PC-3 (cell line): Measurements from ENCODE around the gene BMP8B. TPM values are rescaled to one million over a fixed set of nuclear protein-coding genes. Genes with fewer than 3 reads are reported as not detected.
A peak's percentile ranks its signal among the peaks of the same experiment; 100 is the strongest.
"Not testable (repeated sequence)": the region's sequence is repeated elsewhere in the genome, so short reads cannot be mapped to it uniquely, and the experiment has no call there.

ENCODE experiments used
- ATAC-seq: fragments of 200-7000 bp; cut with Tn5 transposase; 2 replicates; pipeline ENCODE4 v1.9.1; 2020; ENCODE audit warnings: mild to moderate bottlenecking, moderate library complexity
- BruUV-seq: library from RNA; stranded (reverse); fragments of 400-500 nt; replicated peaks from 2 replicates; lab custom pipeline; 2021; lab: Mats Ljungman, UMichigan
- CTCF ChIA-PET: fragments of 300-600 bp; sonication (Branson Sonifier 250); formaldehyde crosslinking; loops from one replicate; lab custom pipeline; 2022; ENCODE audit warnings: antibody characterized with exemption; lab: Charles Lee
- POLR2A ChIA-PET: fragments of 300-600 bp; sonication (Branson Sonifier 250); formaldehyde crosslinking; loops from one replicate; lab custom pipeline; 2022; ENCODE audit warnings: antibody characterized with exemption; ENCODE audit not compliant: unreplicated experiment; lab: Charles Lee
- DNase-seq: peaks from one replicate; pipeline ENCODE4 v3.0.0-alpha.2; 2015
- H2AFZ ChIP-seq: fragments of 300-600 bp; sonication (generic); 2 replicates; pipeline ENCODE4 v1.6.0; 2016; ENCODE audit warnings: antibody characterized with exemption, low read length
- H3F3A ChIP-seq: fragments of 300-600 bp; sonication (generic); one replicate; pipeline ENCODE4 v1.6.0; 2017; ENCODE audit warnings: antibody characterized with exemption, low read length, control low read depth, mild to moderate bottlenecking; ENCODE audit not compliant: unreplicated experiment
- H3K27ac ChIP-seq: fragments of 300-600 bp; sonication (generic); 2 replicates; pipeline ENCODE4 v1.5.1; 2016; ENCODE audit warnings: mild to moderate bottlenecking, low read length
- H3K27me3 ChIP-seq: fragments of 300-600 bp; sonication (generic); 2 replicates; pipeline ENCODE4 v1.6.1; 2016; ENCODE audit warnings: low read length, mixed read lengths
- H3K36me3 ChIP-seq: fragments of 300-600 bp; sonication (generic); 2 replicates; pipeline ENCODE4 v1.6.1; 2016; ENCODE audit warnings: low read depth, mixed run types, low read length, mixed read lengths
- H3K4me1 ChIP-seq: fragments of 300-600 bp; sonication (generic); 2 replicates; pipeline ENCODE4 v1.5.1; 2016; ENCODE audit warnings: low read length; ENCODE audit not compliant: insufficient read depth
- H3K4me2 ChIP-seq: fragments of 300-600 bp; sonication (generic); 2 replicates; pipeline ENCODE4 v1.6.0; 2016; ENCODE audit warnings: low read length
- H3K4me3 ChIP-seq: fragments of 300-600 bp; sonication (generic); 2 replicates; pipeline ENCODE4 v1.5.1; 2016; ENCODE audit warnings: mild to moderate bottlenecking, low read length, mixed read lengths
- H3K79me2 ChIP-seq: fragments of 300-600 bp; sonication (generic); 2 replicates; pipeline ENCODE4 v1.6.1; 2017; ENCODE audit warnings: low read length, mixed read lengths
- H3K9ac ChIP-seq: fragments of 300-600 bp; sonication (generic); 2 replicates; pipeline ENCODE4 v1.6.0; 2016; ENCODE audit warnings: mild to moderate bottlenecking, low read length
- H3K9me2 ChIP-seq: fragments of 300-600 bp; sonication (generic); replicated peaks from 2 replicates; pipeline ENCODE4 v1.6.1; 2016; ENCODE audit warnings: mixed run types, low read length, mixed read lengths
- H3K9me3 ChIP-seq: fragments of 300-600 bp; sonication (generic); 2 replicates; pipeline ENCODE4 v1.6.1; 2016; ENCODE audit warnings: low read length, mixed read lengths
- H4K20me1 ChIP-seq: fragments of 300-600 bp; sonication (generic); 2 replicates; pipeline ENCODE4 v1.6.1; 2016; ENCODE audit warnings: low read length, mixed read lengths
- EZH2 ChIP-seq: fragments of 300-600 bp; sonication (generic); IDR thresholded peaks from one replicate; pipeline ENCODE4 v1.6.1; 2017; ENCODE audit warnings: antibody characterized with exemption, mild to moderate bottlenecking, low read length; ENCODE audit not compliant: unreplicated experiment
- EZH2phosphoT487 ChIP-seq: fragments of 300-600 bp; sonication (generic); IDR thresholded peaks from 2 replicates; pipeline ENCODE4 v1.6.1; 2018; ENCODE audit warnings: mild to moderate bottlenecking, antibody characterized with exemption, low read length, borderline replicate concordance
- intact Hi-C: fragments of 100-400 bp; cut with micrococcal nuclease; formaldehyde crosslinking; loops from 2 replicates; pipeline ENCODE4 v1.9.0; 2023
- total RNA-seq: library from RNA; depleted of rRNA; stranded (reverse); fragments of >200 nt; gene quantifications from 2 replicates; pipeline ENCODE4 v1.2.3, GENCODE V29; 2014
- TF ChIP-seq, protein P1 (sequence below): fragments of 300-600 bp; sonication (generic); conservative IDR thresholded peaks from 2 replicates; pipeline ENCODE4 v1.5.1; 2017; ENCODE audit warnings: antibody characterized with exemption, low read depth, mild to moderate bottlenecking, low read length

The BMP8B gene
- total RNA-seq, 1 experiment from 2014 or later = 3.3 TPM

- no peak overlapping the region for H3K4me3 ChIP-seq
- H3K9ac ChIP-seq = no peak overlapping the region
- ATAC-seq = no peak
- H3K79me2 ChIP-seq = no peaks in the 10 kb centered on the region
- no peaks in the 10 kb centered on the region for H3F3A ChIP-seq
- ChIA-PET POLR2A (no interaction called here), CTCF (no interaction called here)
- no peaks in the 10 kb centered on the region for H4K20me1 ChIP-seq
- H3K9me3 ChIP-seq = no peaks in the 10 kb centered on the region
- TF ChIP-seq EZH2phosphoT487 (no peak), EZH2 (no peak)
- TF ChIP-seq, protein P1, sequence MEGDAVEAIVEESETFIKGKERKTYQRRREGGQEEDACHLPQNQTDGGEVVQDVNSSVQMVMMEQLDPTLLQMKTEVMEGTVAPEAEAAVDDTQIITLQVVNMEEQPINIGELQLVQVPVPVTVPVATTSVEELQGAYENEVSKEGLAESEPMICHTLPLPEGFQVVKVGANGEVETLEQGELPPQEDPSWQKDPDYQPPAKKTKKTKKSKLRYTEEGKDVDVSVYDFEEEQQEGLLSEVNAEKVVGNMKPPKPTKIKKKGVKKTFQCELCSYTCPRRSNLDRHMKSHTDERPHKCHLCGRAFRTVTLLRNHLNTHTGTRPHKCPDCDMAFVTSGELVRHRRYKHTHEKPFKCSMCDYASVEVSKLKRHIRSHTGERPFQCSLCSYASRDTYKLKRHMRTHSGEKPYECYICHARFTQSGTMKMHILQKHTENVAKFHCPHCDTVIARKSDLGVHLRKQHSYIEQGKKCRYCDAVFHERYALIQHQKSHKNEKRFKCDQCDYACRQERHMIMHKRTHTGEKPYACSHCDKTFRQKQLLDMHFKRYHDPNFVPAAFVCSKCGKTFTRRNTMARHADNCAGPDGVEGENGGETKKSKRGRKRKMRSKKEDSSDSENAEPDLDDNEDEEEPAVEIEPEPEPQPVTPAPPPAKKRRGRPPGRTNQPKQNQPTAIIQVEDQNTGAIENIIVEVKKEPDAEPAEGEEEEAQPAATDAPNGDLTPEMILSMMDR = no peak
- DNase-seq = no peak
- H3K27me3 ChIP-seq = no peaks in the 10 kb centered on the region
- no TSS peak for BruUV-seq
- H3K9me2 ChIP-seq = no peaks in the 10 kb centered on the region
- H3K27ac ChIP-seq = no peak overlapping the region
- intact Hi-C loops = no loop called here
- H2AFZ ChIP-seq = no peak overlapping the region
- H3K4me1 ChIP-seq = peaks cover 31% of the 10 kb centered on the region
- no peaks in the 10 kb centered on the region for H3K36me3 ChIP-seq
- H3K4me2 ChIP-seq = no peak overlapping the region
Observed at GRCh38 chr1:39827201-39827600, 38.5 kb upstream of the BMP8B start.

DNA sequence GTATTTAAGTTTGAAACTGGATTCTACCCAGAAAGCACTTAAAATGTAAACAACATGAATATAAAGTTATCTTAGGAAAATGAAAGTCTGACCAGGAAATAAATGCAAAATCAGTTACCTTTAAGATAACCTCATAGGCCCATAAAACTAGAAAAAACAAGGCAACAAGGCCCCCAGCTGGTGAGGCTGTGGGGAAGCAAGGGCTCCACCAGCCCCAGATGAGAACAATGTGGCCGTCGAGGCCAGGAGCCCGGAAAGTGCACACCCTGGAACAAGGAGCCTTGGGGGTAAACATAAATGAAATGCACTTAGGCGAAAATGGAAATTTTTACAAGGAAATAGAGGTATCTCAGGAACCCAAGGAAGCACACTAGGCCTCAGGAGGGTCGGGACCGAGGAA, 37.9 kb upstream of the BMP8B start:
- CTCF ChIA-PET = no interaction called here
- Histone ChIP-seq H3K4me2 (no peak overlapping the region), H3K27ac (no peak overlapping the region), H3K79me2 (no peaks in the 10 kb centered on the region), H3K4me3 (no peak overlapping the region), H3K4me1 (peaks cover 31% of the 10 kb centered on the region), H4K20me1 (no peaks in the 10 kb centered on the region), H2AFZ (no peak overlapping the region), H3F3A (no peaks in the 10 kb centered on the region), H3K9me2 (no peaks in the 10 kb centered on the region), H3K9ac (no peak overlapping the region), H3K9me3 (no peaks in the 10 kb centered on the region), H3K36me3 (no peaks in the 10 kb centered on the region), H3K27me3 (no peaks in the 10 kb centered on the region)
- intact Hi-C loops = no loop called here
- BruUV-seq = no TSS peak
- POLR2A ChIA-PET = no interaction called here
- DNase-seq (no peak), ATAC-seq (no peak)
- TF ChIP-seq EZH2phosphoT487 (no peak), EZH2 (no peak)
- TF ChIP-seq, protein P1 = no peak; the same call in 1 of the 2 replicates

- no peak for ATAC-seq
- Histone ChIP-seq H3K27me3 (no peaks in the 10 kb centered on the region), H3K9me2 (no peaks in the 10 kb centered on the region), H4K20me1 (no peaks in the 10 kb centered on the region), H3F3A (no peaks in the 10 kb centered on the region), H2AFZ (no peak overlapping the region), H3K27ac (peak overlapping the region; percentile 65), H3K4me2 (peak overlapping the region; percentile 63), H3K9ac (no peak overlapping the region), H3K4me1 (peaks cover 25% of the 10 kb centered on the region), H3K4me3 (no peak overlapping the region), H3K9me3 (no peaks in the 10 kb centered on the region), H3K79me2 (no peaks in the 10 kb centered on the region), H3K36me3 (no peaks in the 10 kb centered on the region)
- ChIA-PET CTCF (no interaction called here), POLR2A (no interaction called here)
- peak; percentile 46 for DNase-seq
- BruUV-seq = no TSS peak
- intact Hi-C loops = no loop called here
- TF ChIP-seq EZH2phosphoT487 (no peak), EZH2 (no peak)
- TF ChIP-seq, protein P1 = no peak
Observed at GRCh38 chr1:39825432-39825941, 36.8 kb upstream of the BMP8B start.

DNA sequence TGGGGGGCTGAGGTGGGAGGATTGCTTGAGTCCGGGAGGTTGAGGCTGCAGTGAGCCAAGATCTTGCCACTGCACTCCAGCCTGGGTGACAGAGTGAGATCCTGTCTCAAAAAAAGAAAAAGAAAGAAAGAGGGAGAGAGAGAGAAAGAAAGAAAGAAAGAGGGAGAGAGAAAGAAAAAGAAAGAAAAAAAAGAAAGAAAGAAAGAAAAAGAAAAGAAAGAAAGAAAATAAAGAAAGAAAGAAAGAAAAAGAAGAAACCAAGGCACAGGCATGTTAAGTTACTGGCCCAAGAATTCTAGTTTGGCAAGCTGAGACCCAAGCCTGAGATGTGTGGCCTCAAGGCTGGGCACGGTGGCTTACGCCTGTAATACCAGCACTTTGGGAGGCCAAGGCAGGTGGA, 34.8 kb upstream of the BMP8B start:
- BruUV-seq, H3K79me2 ChIP-seq, H4K20me1 ChIP-seq, H3F3A ChIP-seq, H3K4me2 ChIP-seq, DNase-seq, H3K4me3 ChIP-seq, H3K27ac ChIP-seq, H3K9ac ChIP-seq, intact Hi-C loops, ATAC-seq, H3K9me2 ChIP-seq, CTCF ChIA-PET, POLR2A ChIA-PET, H3K36me3 ChIP-seq, H3K9me3 ChIP-seq, H2AFZ ChIP-seq, H3K27me3 ChIP-seq: not testable (repeated sequence)
- peaks cover 20% of the 10 kb centered on the region for H3K4me1 ChIP-seq
